Heart left ventricle (tissue), 16 donors: Measurements from ENCODE around the gene LTB. TPM values are rescaled to one million over a fixed set of nuclear protein-coding genes. Genes with fewer than 3 reads are reported as not detected.

ENCODE experiments used
- ATAC-seq, 4 donors: fragments of 200-7000 bp; cut with Tn5 transposase; one replicate each; pipeline ENCODE4 v1.9.1; 2020 to 2022; ENCODE audit warnings: moderate library complexity in 4 of 4, mild to moderate bottlenecking in 3 of 4, moderate number of reproducible peaks in 1 of 4
- DNase-seq, 5 donors: peaks; one replicate each; pipeline ENCODE4 v3.0.0-alpha.2; 2020
- H3K27ac ChIP-seq, 12 donors: fragments of 200-600 bp; sonication (generic) in 4 of 12; one replicate each; pipeline versions ENCODE4 v1.5.0 to v1.8.0; 2016 to 2022; ENCODE audit warnings: mild to moderate bottlenecking in 2 of 12
- H3K27me3 ChIP-seq, 9 donors: fragments of 200-600 bp; sonication (generic) in 2 of 9; one replicate each; pipeline versions ENCODE4 v1.5.1 to v1.8.0; 2016 to 2022; ENCODE audit warnings: mild to moderate bottlenecking in 3 of 9
- H3K36me3 ChIP-seq, 9 donors: fragments of 200-600 bp; sonication (generic) in 2 of 9; one replicate each; pipeline versions ENCODE4 v1.5.0 to v1.8.0; 2018 to 2022; ENCODE audit warnings: mild to moderate bottlenecking in 2 of 9
- H3K4me1 ChIP-seq, 12 donors: fragments of 200-600 bp; sonication (generic) in 4 of 12; one replicate each; pipeline versions ENCODE4 v1.5.0 to v1.8.0; 2016 to 2022; ENCODE audit warnings: mild to moderate bottlenecking in 3 of 12
- H3K4me3 ChIP-seq, 12 donors: fragments of 200-600 bp; sonication (generic) in 4 of 12; one replicate each; pipeline versions ENCODE4 v1.5.0 to v1.8.0; 2017 to 2022; ENCODE audit warnings: mild to moderate bottlenecking in 9 of 12, moderate library complexity in 4 of 12
- H3K9me3 ChIP-seq, 12 donors: fragments of 200-600 bp; sonication (generic) in 4 of 12; one replicate each; pipeline versions ENCODE4 v1.5.0 to v1.8.0; 2016 to 2022; ENCODE audit warnings: mild to moderate bottlenecking in 1 of 12
- POLR2A ChIP-seq, 2 donors: fragments of 450-650 bp; IDR thresholded peaks; one replicate each; pipeline ENCODE4 v1.6.1; 2017; ENCODE audit warnings: antibody characterized with exemption in 2 of 2, mild to moderate bottlenecking in 2 of 2, moderate library complexity in 2 of 2
- WGBS, 4 donors: extraction: QIAGEN DNeasy Blood & Tissue Kit in 2 of 4; methylation state at CpG; one replicate each; pipeline versions ENCODE4 v1.1.5 to v1.1.7; 2013 to 2018; 5-methylcytosine and 5-hydroxymethylcytosine counted together
- intact Hi-C, 10 donors: fragments of 100-400 bp; cut with DNase I; formaldehyde crosslinking; loops; one replicate each; pipeline versions ENCODE4 v1.11.1 to v1.14.2; 2022
- polyA plus RNA-seq, 2 donors: library from polyadenylated mRNA; stranded (reverse); fragments of 200-250 nt; gene quantifications; one replicate each; pipeline ENCODE4 v1.2.3, GENCODE V29; 2013
- total RNA-seq, 9 donors: library from RNA; depleted of rRNA in 2 of 9; stranded (reverse); fragments of >200 nt in 2 of 9; fragmentation: NEBNext Ultra II Directional in 3 of 9; extraction: Animal tissue kit (Norgen Biotek cat#: 25700) in 3 of 9; gene quantifications; one replicate each; pipeline versions ENCODE4 v1.1.0 to v1.2.4, GENCODE V29; 2016 to 2023
- TF ChIP-seq, protein P1 (sequence below), 12 donors: fragments of 200-600 bp; sonication (generic) in 4 of 12; IDR thresholded peaks; one replicate each; pipeline versions ENCODE4 v1.5.0 to v1.8.0; 2018 to 2022; ENCODE audit warnings: antibody characterized with exemption in 12 of 12, mild to moderate bottlenecking in 5 of 12
- donor health status: ischemic (EF 13 %, LVEDD 7.1; RV severe dilation, severe dysfunction).
- donor health status: healthy with polysubstance abuse.
- donor health status: DM: no; HTN: yes; CAD: no.
- donor health status: DM: no; HTN: no; CAD: no.
- donor health status: ischemic (EF 25% LVEDD 6.9; RV normal size, moderate dysfunction).
- donor health status: ischemic (EF 25% LVEDD 5.7; RV mildly dilated, moderate dysfunction).
- donor health status: healthy.
- donor health status: DM: yes; HTN: yes; CAD: no.
- donor health status: ischemic (EF 35%, LVEDD 5.7; RV mildly dilated, moderate dysfunction).
- donor health status: nonischemic (EF 11% LVEDD 7.7; RV severe dilation, severe dysfunction).
- donor health status: DM: yes; HTN: yes; CAD: no.
- donor health status: PGD.
- donor health status: ischemic (EF 29% LVEDD 5.4; RV normal size, mild dysfunction).
- donor health status: nonischemic (EF 23%, LVEDD 6.1; RV moderate dilation, normal function).

LTB gene
- total and polyA plus RNA-seq, 11 donors = 0.30 to 15.6 (median 0.85) TPM; not detected in 4

DNA sequence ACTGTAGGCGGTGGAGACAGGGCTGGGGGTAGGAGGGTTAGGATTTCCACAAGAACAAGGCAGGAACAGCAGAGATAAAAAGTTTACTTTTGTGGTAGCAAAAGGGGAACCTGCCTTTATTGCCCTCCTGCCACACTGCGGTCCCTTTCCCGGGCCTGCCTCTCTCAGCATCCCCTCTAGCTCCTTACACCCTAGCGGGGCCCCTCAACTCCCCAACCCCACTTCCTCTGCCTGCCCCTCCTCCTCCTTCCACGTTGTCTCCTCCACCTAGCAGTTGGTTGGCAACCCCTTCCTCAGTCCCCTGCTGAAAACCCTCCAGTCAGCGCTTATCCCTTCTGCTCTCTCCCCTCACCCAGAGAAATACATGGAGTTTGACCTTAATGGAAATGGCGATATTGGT, 33.5 kb upstream of the LTB start:
- H3K4me3 ChIP-seq = peak overlapping the region in 9 of 12 donors; percentile 10 to 59 (median 20)
- H3K9me3 ChIP-seq = no peaks in the 10 kb centered on the region
- TF ChIP-seq POLR2A (IDR thresholded peaks at IDR 0.05) = no peak
- TF ChIP-seq, protein P1, sequence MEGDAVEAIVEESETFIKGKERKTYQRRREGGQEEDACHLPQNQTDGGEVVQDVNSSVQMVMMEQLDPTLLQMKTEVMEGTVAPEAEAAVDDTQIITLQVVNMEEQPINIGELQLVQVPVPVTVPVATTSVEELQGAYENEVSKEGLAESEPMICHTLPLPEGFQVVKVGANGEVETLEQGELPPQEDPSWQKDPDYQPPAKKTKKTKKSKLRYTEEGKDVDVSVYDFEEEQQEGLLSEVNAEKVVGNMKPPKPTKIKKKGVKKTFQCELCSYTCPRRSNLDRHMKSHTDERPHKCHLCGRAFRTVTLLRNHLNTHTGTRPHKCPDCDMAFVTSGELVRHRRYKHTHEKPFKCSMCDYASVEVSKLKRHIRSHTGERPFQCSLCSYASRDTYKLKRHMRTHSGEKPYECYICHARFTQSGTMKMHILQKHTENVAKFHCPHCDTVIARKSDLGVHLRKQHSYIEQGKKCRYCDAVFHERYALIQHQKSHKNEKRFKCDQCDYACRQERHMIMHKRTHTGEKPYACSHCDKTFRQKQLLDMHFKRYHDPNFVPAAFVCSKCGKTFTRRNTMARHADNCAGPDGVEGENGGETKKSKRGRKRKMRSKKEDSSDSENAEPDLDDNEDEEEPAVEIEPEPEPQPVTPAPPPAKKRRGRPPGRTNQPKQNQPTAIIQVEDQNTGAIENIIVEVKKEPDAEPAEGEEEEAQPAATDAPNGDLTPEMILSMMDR (IDR thresholded peaks at IDR 0.05) = no peak
- intact Hi-C loops = no loop called here
- H3K36me3 ChIP-seq = no peaks in the 10 kb centered on the region
- peaks cover 0 to 28% (median 5%) of the 10 kb centered on the region in 12 donors for H3K4me1 ChIP-seq
- DNase-seq = no peak
- 63 to 73% (median 66%) methylated on average over 7 of the region's 7 CpGs for WGBS, 4 donors
- H3K27me3 ChIP-seq = no peaks in the 10 kb centered on the region
- ATAC-seq = no peak
- peak overlapping the region in 4 of 12 donors; percentile 34 to 93 (median 47) for H3K27ac ChIP-seq

DNA sequence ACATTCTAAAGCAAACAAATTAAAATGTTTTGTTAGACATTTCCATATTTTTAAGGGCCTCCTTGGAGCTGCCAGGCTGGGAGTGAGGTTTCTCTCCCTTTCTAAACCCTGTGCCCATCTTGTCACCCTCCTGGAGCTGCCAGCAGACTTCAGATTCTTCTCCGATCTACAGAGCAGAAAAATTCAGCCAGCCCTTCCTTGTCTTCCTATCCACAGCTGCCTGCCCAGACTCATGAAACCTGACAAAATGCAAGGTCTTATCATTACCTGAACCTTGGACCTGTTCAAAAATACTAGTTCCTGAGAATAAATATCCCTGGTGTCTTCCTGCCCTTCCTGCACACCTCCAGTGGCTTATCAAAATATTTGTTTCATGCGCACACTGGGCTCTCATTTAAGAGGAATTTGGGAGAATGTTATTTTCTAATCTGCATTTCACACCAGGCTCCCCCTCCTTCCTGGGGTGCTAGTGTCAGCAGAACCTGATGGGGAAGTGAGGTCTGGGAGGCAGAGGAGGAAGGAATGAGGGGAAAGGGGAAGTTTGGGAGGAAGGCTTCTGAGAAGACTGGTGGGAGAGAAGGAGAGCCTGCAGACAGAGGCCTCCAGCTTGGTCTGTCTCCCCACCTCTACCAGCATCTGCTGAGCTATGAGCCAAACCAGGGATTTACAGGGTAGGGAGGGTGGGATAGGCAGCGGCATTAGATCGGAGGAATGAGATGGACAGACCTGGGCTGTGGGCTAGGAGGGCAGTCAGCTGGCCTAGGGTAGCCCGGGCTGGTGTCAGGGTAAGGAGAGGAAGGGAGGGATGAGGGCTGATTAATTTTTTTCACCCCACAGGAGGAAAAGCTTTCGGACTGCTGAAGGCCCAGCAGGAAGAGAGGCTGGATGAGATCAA, 32.7 kb upstream of the LTB start, which contains the start of gene AIF1:
AIF1 (plus strand) TSS at position 551 of the 895 bp plus-strand sequence; CDS start at position 647, 96 bp downstream.
- Histone ChIP-seq H3K9me3 (no peaks in the 10 kb centered on the region), H3K27ac (peak within 1 kb of the TSS in 5 of 12 donors; percentile 29 to 93 (median 37)), H3K27me3 (no peaks in the 10 kb centered on the region), H3K4me3 (peak within 1 kb of the TSS in 9 of 12 donors; percentile 10 to 59 (median 20)), H3K4me1 (peaks cover 0 to 32% (median 5%) of the 10 kb centered on the region in 12 donors), H3K36me3 (no peaks in the 10 kb centered on the region)
- intact Hi-C loops = no loop called here
- 56 to 69% (median 66%) methylated on average over 6 of the region's 6 CpGs for WGBS, 4 donors
- TF ChIP-seq, protein P1 (IDR thresholded peaks at IDR 0.05) = no peak
- TF ChIP-seq POLR2A (IDR thresholded peaks at IDR 0.05) = no peak
- no peak for DNase-seq
- peak in 2 of 4 donors; percentile 11 to 43 for ATAC-seq

DNA sequence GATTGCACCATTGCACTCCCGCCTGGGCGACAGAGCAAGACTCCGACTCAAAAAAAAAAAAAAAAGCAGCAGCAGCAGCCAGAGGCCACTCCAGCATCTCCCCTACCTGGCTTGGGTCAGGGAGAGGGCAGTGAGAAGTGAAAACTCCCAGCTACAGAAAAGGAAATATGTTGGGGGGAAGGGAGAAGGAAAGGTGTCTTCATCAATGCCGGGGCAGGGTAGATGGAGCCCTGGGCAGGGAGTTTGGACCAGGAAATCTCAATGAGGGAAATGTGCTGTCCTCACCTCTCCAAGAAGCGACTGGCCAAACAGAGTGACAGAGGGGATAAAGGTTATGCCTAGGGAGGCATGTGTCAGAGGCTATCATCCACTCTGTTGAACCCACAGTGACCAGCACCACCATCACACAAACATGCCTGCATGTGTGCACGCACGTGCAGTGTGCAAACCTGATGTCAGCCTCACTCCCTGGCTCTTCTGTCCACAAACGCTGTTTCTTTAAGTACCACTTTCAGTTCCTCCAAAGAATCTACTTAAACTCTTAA, 31.9 kb upstream of the LTB start:
- Histone ChIP-seq H3K4me3 (peak overlapping the region in 1 of 12 donors; percentile 59), H3K27me3 (no peaks in the 10 kb centered on the region), H3K9me3 (no peaks in the 10 kb centered on the region), H3K36me3 (no peaks in the 10 kb centered on the region), H3K4me1 (peaks cover 0 to 26% (median 0%) of the 10 kb centered on the region in 12 donors), H3K27ac (peak overlapping the region in 1 of 12 donors; percentile 93)
- 77 to 83% (median 79%) methylated on average over 8 of the region's 8 CpGs for WGBS, 4 donors
- TF ChIP-seq, protein P1 (IDR thresholded peaks at IDR 0.05) = no peak
- no peak for TF ChIP-seq POLR2A (IDR thresholded peaks at IDR 0.05)
- intact Hi-C loops = no loop called here
- ATAC-seq (peak in 1 of 4 donors; percentile 43), DNase-seq (no peak)

DNA sequence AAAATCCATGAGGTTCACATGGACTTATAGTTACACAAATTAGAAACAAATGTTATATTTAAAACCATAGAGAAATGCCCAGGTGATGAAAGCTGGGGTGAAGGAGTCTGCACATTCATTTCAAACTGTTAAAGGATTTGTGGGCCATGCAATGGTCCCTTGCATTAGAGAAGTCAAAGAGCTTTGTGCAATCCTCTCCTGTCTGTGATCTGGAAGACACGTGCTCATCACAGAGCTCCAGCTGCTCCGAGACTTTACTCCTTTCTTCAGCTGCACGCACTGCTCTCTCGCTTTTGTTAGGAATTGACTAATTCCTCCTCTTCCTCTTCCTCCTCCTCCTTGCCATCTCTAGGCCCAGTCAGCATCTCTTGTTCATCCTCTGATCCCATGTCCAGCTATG, 28.7 kb upstream of the LTB start:
- H3K9me3 ChIP-seq = no peaks in the 10 kb centered on the region
- H3K27me3 ChIP-seq = no peaks in the 10 kb centered on the region
- no peak overlapping the region for H3K4me3 ChIP-seq
- no peak overlapping the region for H3K27ac ChIP-seq
- TF ChIP-seq POLR2A (IDR thresholded peaks at IDR 0.05) = no peak
- TF ChIP-seq, protein P1 (IDR thresholded peaks at IDR 0.05) = no peak
- WGBS, 4 donors = 67 to 85% (median 71%) methylated on average over 4 of the region's 4 CpGs
- no peaks in the 10 kb centered on the region for H3K36me3 ChIP-seq
- no peak for ATAC-seq
- DNase-seq = no peak
- intact Hi-C loops = no loop called here
- peaks cover 0 to 18% (median 0%) of the 10 kb centered on the region in 12 donors for H3K4me1 ChIP-seq
